Upper lobe of right lung (tissue), 1 donor: ENCODE measurements around the gene PRSS2. TPM values are rescaled to one million over a fixed set of nuclear protein-coding genes. Genes with fewer than 3 reads are reported as not detected.
"Not testable (repeated sequence)": the region's sequence is repeated elsewhere in the genome, so short reads cannot be mapped to it uniquely, and the experiment has no call there.

Experiments used
- ATAC-seq: fragments of 200-7000 bp; cut with Tn5 transposase; one replicate; pipeline ENCODE4 v1.9.1; 2020; ENCODE audit warnings: mild to moderate bottlenecking, moderate library complexity
- DNase-seq: peaks from one replicate; pipeline ENCODE4 v3.0.0-alpha.2; 2020
- H3K27ac ChIP-seq: fragments of 200-600 bp; one replicate; pipeline ENCODE4 v1.8.0; 2022
- H3K27me3 ChIP-seq: fragments of 200-600 bp; one replicate; pipeline ENCODE4 v1.8.0; 2022; ENCODE audit warnings: mild to moderate bottlenecking
- H3K36me3 ChIP-seq: fragments of 200-600 bp; one replicate; pipeline ENCODE4 v1.8.0; 2022
- H3K4me1 ChIP-seq: fragments of 200-600 bp; one replicate; pipeline ENCODE4 v1.8.0; 2022
- H3K4me3 ChIP-seq: fragments of 200-600 bp; one replicate; pipeline ENCODE4 v1.8.0; 2022; ENCODE audit warnings: mild to moderate bottlenecking
- H3K9me3 ChIP-seq: fragments of 200-600 bp; one replicate; pipeline ENCODE4 v1.8.0; 2022
- intact Hi-C: fragments of 100-400 bp; cut with DNase I; formaldehyde crosslinking; loops from one replicate; pipeline ENCODE4 v1.11.0; 2022
- total RNA-seq: library from RNA; stranded (reverse); fragmentation: NEBNext Ultra II Directional; extraction: Animal tissue kit (Norgen Biotek cat#: 25700); gene quantifications from one replicate; pipeline ENCODE4 v1.2.1, GENCODE V29; 2021
- TF ChIP-seq, protein P1 (sequence below): fragments of 200-600 bp; IDR thresholded peaks from one replicate; pipeline ENCODE4 v1.8.0; 2022; ENCODE audit warnings: antibody characterized with exemption
- donor health status: DM: no; HTN: yes; CAD: no; lungs with severe emphysema.

The PRSS2 gene
- total RNA-seq, 1 donor from 2014 or later: not detected

DNA sequence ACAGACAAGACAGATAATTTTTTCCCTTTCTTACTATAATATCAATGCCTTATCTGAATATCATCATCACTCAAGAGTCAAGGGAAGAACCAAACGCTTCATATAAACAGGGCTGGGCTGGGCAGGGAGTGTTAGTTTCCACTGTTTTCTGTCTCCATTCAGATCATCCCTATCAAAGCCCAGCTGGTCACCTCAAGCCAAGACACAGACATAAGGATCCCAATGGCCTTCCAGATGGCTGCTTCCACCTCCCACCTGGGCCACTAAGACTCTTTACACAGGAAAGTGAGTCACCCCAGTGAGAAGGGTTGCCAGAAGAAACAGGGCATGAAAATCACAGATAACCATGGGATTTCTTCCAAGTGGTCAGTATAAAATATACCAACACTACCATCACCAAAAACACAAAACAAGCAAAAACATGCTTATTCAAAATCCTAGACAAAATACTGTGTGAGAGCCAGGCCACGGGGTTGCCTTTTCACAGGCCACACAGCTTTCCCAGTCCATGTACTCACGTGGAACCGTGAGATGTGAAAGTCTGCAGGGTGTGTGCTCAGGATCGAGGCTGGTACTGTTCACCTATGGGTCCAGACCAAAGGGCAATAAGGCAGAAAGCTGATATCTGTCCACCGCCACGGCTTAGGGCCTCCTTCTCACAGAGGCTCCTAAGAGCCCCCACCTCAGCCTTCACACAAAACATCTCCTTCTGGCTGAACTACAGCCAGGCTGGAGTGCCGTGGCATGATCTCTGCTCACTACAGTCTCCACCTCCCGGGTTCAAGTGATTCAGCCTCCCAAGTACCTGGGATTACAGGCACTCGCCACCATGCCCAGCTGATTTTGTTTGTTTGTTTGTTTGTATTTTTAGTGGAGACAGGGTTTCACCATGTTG, 15.8 kb upstream of the PRSS2 start:
- no peaks in the 10 kb centered on the region for H3K36me3 ChIP-seq
- H3K27ac ChIP-seq: no peak overlapping the region
- TF ChIP-seq, protein P1, sequence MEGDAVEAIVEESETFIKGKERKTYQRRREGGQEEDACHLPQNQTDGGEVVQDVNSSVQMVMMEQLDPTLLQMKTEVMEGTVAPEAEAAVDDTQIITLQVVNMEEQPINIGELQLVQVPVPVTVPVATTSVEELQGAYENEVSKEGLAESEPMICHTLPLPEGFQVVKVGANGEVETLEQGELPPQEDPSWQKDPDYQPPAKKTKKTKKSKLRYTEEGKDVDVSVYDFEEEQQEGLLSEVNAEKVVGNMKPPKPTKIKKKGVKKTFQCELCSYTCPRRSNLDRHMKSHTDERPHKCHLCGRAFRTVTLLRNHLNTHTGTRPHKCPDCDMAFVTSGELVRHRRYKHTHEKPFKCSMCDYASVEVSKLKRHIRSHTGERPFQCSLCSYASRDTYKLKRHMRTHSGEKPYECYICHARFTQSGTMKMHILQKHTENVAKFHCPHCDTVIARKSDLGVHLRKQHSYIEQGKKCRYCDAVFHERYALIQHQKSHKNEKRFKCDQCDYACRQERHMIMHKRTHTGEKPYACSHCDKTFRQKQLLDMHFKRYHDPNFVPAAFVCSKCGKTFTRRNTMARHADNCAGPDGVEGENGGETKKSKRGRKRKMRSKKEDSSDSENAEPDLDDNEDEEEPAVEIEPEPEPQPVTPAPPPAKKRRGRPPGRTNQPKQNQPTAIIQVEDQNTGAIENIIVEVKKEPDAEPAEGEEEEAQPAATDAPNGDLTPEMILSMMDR: no peak
- no peak for DNase-seq
- H3K27me3 ChIP-seq: no peaks in the 10 kb centered on the region
- no peak overlapping the region for H3K4me3 ChIP-seq
- no peaks in the 10 kb centered on the region for H3K9me3 ChIP-seq
- intact Hi-C loops: no loop called here
- no peak for ATAC-seq
- no peaks in the 10 kb centered on the region for H3K4me1 ChIP-seq

DNA sequence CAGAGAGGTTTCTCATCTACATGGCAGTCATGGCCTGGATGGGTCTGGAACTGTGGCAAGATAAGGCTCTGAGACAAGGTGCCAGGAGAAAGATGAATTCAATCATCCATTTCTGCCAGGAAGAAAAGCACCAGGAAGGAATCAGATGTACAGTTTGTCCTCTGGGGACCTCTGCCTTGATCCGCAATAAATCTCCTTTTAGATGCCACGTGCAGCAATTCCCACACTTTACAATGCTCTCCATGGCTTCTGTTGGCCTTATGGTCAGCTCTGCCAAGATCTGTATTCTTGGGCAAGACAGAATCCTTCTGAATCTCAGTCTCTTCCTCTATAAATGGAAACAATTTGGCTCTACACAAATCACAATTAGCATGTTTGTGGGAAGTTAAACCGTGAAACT, 12.5 kb upstream of the PRSS2 start:
- DNase-seq, H3K27ac ChIP-seq, H3K36me3 ChIP-seq, H3K9me3 ChIP-seq, intact Hi-C loops, H3K4me3 ChIP-seq, H3K27me3 ChIP-seq, ATAC-seq, H3K4me1 ChIP-seq: not testable (repeated sequence)

DNA sequence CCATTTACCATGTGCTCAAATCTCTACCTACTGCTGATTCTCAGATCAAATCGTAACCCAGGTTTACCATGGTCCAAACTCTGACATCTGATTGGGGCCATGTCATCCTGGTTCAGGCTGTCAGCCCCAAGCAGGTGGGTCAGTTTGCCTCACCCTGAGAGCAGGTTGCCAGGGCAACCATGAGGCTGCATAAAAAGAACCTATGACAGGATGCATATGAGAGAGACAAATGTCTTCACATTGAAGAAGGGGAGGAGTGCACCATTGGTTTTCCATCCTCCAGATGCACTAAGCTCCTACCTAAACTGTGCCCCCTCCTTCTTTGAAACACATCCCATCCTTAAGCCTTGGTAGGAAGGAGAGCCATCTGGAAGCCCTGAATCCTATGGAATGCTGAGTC, 11.3 kb upstream of the PRSS2 start:
- H3K27ac ChIP-seq: no peak overlapping the region
- TF ChIP-seq, protein P1: no peak
- no peaks in the 10 kb centered on the region for H3K4me1 ChIP-seq
- H3K4me3 ChIP-seq: no peak overlapping the region
- intact Hi-C loops: no loop called here
- H3K27me3 ChIP-seq: no peaks in the 10 kb centered on the region
- H3K9me3 ChIP-seq: no peaks in the 10 kb centered on the region
- DNase-seq: no peak
- H3K36me3 ChIP-seq: no peaks in the 10 kb centered on the region
- ATAC-seq: no peak

DNA sequence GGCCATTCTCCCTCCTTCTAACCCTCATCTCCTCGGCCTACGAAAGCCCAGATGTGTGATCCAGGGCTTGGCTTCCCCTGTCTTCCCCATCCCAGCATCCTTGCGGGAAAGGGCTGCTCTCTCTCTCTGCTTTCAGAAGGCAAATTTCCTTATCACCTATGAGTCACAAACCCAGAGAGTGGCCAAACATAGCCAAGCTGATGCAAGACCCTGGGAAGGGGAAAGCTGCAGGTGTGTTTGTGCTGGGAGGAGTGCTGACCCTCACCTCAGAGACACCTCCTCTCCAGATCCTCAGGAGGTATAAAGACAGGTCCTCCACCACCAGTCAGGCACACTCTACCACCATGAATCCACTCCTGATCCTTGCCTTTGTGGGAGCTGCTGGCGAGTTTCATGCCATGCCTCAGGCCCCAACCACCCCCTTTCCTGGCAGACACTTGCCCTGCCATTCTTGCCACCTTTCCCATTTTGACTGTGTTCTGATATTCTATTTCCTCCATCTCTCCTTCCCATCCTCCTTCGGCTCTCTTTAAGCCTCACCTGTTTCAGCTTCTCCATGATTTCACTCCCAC, 10.6 kb upstream of the PRSS2 start:
- no peak overlapping the region for H3K4me3 ChIP-seq
- TF ChIP-seq, protein P1: no peak
- H3K9me3 ChIP-seq: no peaks in the 10 kb centered on the region
- no peaks in the 10 kb centered on the region for H3K27me3 ChIP-seq
- DNase-seq: no peak
- no peak for ATAC-seq
- H3K36me3 ChIP-seq: no peaks in the 10 kb centered on the region
- intact Hi-C loops: no loop called here
- H3K27ac ChIP-seq: no peak overlapping the region
- no peaks in the 10 kb centered on the region for H3K4me1 ChIP-seq

DNA sequence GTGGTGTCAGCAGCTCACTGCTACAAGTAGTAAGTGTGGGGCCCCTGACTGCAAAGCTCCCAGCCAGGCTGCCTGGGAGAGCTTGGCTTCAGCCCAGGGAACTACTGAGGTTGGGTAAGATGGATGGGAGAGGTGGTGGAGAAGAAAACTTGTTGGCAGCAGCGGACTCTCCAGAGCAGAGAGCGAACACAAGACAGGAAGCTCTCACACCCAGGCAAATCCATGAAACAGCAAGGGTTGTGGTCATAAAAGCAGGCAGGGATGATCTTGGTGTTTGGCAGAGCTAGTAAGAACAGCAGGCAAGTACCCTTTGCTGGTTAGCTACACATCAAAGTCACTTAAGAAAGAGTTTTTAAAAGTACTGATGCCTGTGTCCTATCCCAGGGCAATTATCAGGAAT, 9.2 kb upstream of the PRSS2 start:
- intact Hi-C loops, H3K27ac ChIP-seq, H3K9me3 ChIP-seq, H3K4me3 ChIP-seq, H3K27me3 ChIP-seq, DNase-seq, H3K4me1 ChIP-seq, ATAC-seq, H3K36me3 ChIP-seq: not testable (repeated sequence)

DNA sequence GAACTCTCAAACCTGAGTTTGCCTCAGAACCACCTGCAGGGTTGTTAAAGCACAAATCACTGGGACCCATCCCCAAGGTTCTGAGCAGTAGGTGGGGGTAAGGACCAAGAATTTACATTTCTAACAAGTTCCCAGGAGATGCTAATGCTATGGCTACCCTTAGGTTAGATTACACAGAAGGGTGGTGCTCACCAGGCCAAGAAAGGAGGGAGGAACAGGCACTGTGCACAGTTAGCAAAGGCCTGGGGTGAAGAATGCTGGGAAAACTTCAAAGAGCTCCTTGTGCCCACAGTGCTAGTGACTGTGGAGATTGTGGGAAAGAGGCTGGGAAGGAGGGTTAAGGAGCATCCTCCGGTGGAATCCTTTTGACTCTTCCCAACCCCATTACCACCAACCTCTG, 8.7 kb upstream of the PRSS2 start:
- Histone ChIP-seq H3K27me3 (no peaks in the 10 kb centered on the region), H3K9me3 (no peaks in the 10 kb centered on the region), H3K27ac (no peak overlapping the region), H3K36me3 (no peaks in the 10 kb centered on the region), H3K4me3 (no peak overlapping the region), H3K4me1 (no peaks in the 10 kb centered on the region)
- intact Hi-C loops: no loop called here
- ATAC-seq (no peak), DNase-seq (no peak)
- TF ChIP-seq, protein P1: no peak
